Stimulated activated naive CD4-positive, alpha-beta T cell treated with Interleukin-2 at 50 U/mL for 16 hours (primary cell): ENCODE data around the gene EIF2A.
"Not testable (repeated sequence)": the region's sequence is repeated elsewhere in the genome, so short reads cannot be mapped to it uniquely, and the experiment has no call there.

Source experiments
- DNase-seq: peaks from one replicate; lab custom pipeline; 2025; lab: John Stamatoyannopoulos, UW

EIF2A gene

GRCh38 chr3:150546226-150547044 is at the start of gene EIF2A, which contains the start of gene SERP1:
Gene EIF2A, plus strand, starts transcription at chr3:150546787. Its CDS starts 16 bp downstream, at chr3:150546803.
Gene SERP1, minus strand, starts transcription at chr3:150546496. Its CDS starts 361 bp downstream, at chr3:150546135.
- DNase-seq = peak; percentile 98

GRCh38 chr3:150497956-150498355 is 48.6 kb upstream of the EIF2A start:
- DNase-seq = no peak

GRCh38 chr3:150500960-150501359 is 45.6 kb upstream of the EIF2A start:
- DNase-seq = not testable (repeated sequence)

- DNase-seq = no peak
Measured at GRCh38 chr3:150503402-150504099, 43.0 kb upstream of the EIF2A start.

GRCh38 chr3:150504483-150504882 is 42.1 kb upstream of the EIF2A start:
- no peak for DNase-seq

- no peak for DNase-seq
Measured at GRCh38 chr3:150508401-150508800, 38.2 kb upstream of the EIF2A start.

- no peak for DNase-seq
Measured at GRCh38 chr3:150509780-150510179, 36.8 kb upstream of the EIF2A start.

GRCh38 chr3:150511122-150511821 is 35.3 kb upstream of the EIF2A start:
- no peak for DNase-seq

- no peak for DNase-seq
Measured at GRCh38 chr3:150515210-150515609, 31.4 kb upstream of the EIF2A start.

GRCh38 chr3:150519026-150519425 is 27.6 kb upstream of the EIF2A start:
- no peak for DNase-seq

GRCh38 chr3:150520408-150520807 is 26.2 kb upstream of the EIF2A start:
- no peak for DNase-seq

- DNase-seq = no peak
Measured at GRCh38 chr3:150521463-150521862, 25.1 kb upstream of the EIF2A start.

- DNase-seq = no peak
Measured at GRCh38 chr3:150523538-150523937, 23.0 kb upstream of the EIF2A start.

- no peak for DNase-seq
Measured at GRCh38 chr3:150527464-150528255, 18.9 kb upstream of the EIF2A start.

GRCh38 chr3:150528354-150528797 is 18.2 kb upstream of the EIF2A start:
- DNase-seq = no peak

GRCh38 chr3:150531775-150532174 is 14.8 kb upstream of the EIF2A start:
- DNase-seq = no peak

GRCh38 chr3:150535204-150535603 is 11.4 kb upstream of the EIF2A start:
- no peak for DNase-seq

- DNase-seq = no peak
Measured at GRCh38 chr3:150538324-150539208, 8.0 kb upstream of the EIF2A start.

GRCh38 chr3:150540297-150540696 is 6.3 kb upstream of the EIF2A start:
- DNase-seq = no peak

- no peak for DNase-seq
Measured at GRCh38 chr3:150540991-150541390, 5.6 kb upstream of the EIF2A start.

- DNase-seq = no peak
Measured at GRCh38 chr3:150543128-150543527, 3.5 kb upstream of the EIF2A start.
